CMK (cell line): ENCODE measurements around the gene TAGLN.

Source experiments
- DNase-seq: peaks from one replicate; pipeline ENCODE4 v3.0.0-alpha.2; 2010; ENCODE audit warnings: low read depth

The TAGLN gene

GRCh38 chr11:117199053-117199915 is at the start of gene TAGLN:
TSS of gene TAGLN (plus strand) at chr11:117199370. CDS start at chr11:117203014, 3,644 bp downstream.
- no peak for DNase-seq

- no peak for DNase-seq
Measured at GRCh38 chr11:117152066-117152465, 47.1 kb upstream of the TAGLN start.

DNA sequence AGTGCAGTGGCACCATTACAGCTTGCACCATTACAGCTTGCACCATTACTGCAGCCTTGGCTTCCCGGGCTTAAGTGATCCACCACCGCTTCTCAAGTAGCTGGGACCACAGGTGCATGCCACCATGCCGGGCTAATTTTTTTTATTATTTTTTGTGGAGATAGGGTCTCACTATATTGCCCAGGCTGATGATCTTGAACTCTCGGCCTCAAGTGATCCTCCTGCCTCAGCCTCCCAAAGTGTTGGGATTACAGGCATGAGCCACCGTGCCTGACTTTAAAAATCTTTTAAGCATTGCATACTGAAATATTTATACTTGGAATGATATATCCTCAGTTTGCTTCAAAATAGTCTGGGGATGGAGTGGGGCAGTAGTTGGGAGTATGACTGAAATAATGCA is 44.7 kb upstream of the TAGLN start:
- DNase-seq: no peak

DNA sequence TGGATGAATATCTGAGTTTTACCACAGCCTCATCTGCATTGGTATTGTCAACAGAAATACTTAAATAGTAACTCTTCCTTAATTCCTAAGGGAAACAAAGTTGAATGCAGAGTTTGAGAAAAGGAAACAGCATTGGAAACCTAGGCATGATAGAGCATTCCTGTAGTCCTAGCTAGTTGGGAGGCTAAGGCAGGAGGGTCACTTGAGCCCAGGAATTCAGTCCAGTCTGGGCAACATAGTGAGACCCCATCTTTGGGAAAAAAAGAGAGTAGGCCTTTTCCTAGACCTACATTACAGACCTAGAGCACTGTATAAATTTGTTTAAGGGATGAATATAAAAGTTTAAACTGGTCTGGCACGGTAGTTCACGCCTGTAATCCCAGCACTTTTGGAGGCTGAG is 41.7 kb upstream of the TAGLN start:
- DNase-seq: no peak

- DNase-seq: no peak
Measured at GRCh38 chr11:117159892-117160291, 39.3 kb upstream of the TAGLN start.

GRCh38 chr11:117160826-117161225 is 38.3 kb upstream of the TAGLN start:
- DNase-seq: no peak

GRCh38 chr11:117166491-117166890 is 32.7 kb upstream of the TAGLN start:
- no peak for DNase-seq

- no peak for DNase-seq
Measured at GRCh38 chr11:117169736-117170135, 29.4 kb upstream of the TAGLN start.

DNA sequence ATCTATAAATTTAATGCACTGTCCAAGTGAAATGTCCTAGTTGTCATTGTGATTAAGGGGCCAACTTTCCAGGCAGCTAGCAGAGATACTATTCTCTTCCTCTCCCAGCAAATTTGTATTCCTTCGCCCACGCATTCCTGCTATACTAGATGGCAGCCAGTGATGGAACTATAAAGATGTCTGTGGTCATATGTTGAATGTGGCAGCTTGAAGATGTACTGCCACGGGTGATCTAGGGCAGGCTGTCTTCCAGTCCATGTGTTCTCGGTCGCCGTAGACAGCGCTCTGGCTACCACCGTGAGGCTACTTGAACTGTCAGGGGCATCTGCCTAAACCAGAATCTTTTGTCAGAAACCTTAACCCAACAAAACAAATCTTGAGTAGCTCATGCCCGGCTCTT is 29.0 kb upstream of the TAGLN start:
- DNase-seq: no peak

DNA sequence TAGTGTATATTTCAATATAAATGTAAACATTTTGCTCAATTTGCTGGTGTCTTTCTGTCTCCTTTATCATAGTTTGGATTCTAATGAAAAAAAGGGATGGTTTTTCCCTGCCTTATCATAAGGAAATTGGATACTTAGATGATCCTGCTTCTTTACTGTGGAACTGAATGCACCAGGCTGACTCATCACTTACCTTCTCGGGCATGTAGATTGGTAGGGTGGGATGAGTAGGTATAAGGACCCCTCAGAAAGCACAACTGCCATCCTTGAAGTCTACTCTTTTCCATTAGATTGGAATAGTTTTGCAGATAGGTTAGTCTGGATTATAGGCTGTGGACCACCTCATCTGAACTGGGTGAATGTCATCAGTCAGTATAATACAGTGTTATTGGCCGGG is 28.2 kb upstream of the TAGLN start:
- no peak for DNase-seq

- DNase-seq: no peak
Measured at GRCh38 chr11:117171404-117172061, 27.6 kb upstream of the TAGLN start.

GRCh38 chr11:117172724-117173421 is 26.3 kb upstream of the TAGLN start:
- DNase-seq: peak; percentile 39

GRCh38 chr11:117175104-117175503 is 24.1 kb upstream of the TAGLN start:
- DNase-seq: no peak

DNA sequence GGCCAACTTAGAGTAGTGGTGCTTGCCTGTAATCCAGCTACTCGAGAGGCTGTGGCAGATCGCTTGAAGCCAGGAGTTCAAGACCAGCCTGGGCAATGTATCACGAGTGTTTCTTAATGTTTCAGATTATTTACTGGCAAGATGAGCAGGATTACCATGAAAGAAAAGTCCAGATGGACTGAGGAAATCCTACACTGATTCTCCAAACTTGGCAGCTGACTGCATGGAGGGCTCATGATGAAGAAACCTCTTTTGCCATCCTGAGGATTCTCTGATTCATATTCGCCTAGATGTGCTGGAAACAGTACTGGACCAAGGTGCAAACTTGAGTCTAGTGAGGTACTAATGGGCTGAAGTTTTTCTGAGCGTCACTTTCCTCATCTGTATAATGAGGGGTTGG is 23.4 kb upstream of the TAGLN start:
- no peak for DNase-seq

GRCh38 chr11:117176186-117176585 is 23.0 kb upstream of the TAGLN start:
- no peak for DNase-seq

DNA sequence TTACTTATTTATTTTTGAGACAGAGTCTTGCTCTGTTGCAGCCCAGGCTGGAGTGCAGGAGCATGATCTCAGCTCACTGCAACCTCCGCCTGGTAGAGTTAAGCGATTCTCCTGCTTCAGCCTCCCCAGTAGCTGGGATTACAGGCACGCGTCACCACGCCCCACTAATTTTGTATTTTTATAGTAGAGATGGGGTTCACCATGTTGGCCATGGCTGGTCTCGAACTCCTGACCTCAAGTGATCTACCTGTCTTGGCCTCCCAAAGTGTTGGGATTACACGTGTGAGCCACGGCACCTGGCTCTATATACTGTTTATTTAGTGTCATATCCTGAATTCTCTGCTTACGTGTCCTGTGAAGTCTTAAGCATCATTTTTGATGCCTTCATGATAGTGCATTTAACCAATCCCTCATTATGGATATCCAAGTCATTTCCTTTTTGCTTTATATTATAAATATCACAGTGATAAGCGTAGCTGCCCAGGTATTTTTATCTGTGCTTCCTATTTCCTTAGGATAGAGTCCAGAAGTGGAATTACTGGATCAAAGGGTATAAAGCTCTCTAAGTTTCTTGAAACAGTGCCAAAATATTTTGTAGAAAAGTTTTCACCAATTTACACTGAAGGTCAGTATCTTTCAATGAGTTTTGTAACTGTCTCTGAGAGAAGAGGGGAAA is 21.5 kb upstream of the TAGLN start:
- DNase-seq: no peak

GRCh38 chr11:117178210-117179034 is 20.7 kb upstream of the TAGLN start, which contains the start of gene SIDT2:
TSS of gene SIDT2 (plus strand) at chr11:117178743. CDS start at chr11:117179264, 521 bp downstream.
- peak; percentile 55 for DNase-seq

- no peak for DNase-seq
Measured at GRCh38 chr11:117179048-117179999, 19.8 kb upstream of the TAGLN start.

DNA sequence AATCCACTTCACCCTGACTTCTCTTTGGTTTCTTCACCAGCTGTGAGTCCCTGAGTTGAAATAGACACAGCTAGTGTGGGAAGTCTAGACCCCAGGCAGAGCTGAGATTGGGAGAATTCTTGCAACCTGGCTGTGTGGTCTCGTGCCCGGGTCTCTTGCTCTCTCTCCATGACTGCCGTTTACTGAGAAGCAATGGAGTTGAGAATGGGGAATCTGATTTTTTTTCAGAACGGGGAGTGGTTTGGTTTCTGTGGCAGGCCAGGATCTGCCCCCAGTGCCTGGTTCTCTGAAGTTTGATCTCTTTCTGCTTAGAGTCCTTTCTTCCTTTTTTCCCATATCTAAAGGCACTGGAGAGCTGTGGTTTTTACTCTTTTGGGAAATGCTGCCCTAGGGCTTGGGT is 19.1 kb upstream of the TAGLN start:
- DNase-seq: no peak
